ENCODE data around the gene RHBDD1. TPM values are rescaled to one million over a fixed set of nuclear protein-coding genes. Genes with fewer than 3 reads are reported as not detected.

Gene RHBDD1
- total and polyA plus RNA-seq, 9 donors: 11.5 to 95.8 (median 49.5) TPM

GRCh38 chr2:227033471-227034148 is 197.8 kb downstream of the RHBDD1 start:
- WGBS, 3 donors: 63 to 72% (median 69%) methylated on average over 16 of the region's 16 CpGs
- intact Hi-C loops (cut with DNase I): no loop called here

DNA sequence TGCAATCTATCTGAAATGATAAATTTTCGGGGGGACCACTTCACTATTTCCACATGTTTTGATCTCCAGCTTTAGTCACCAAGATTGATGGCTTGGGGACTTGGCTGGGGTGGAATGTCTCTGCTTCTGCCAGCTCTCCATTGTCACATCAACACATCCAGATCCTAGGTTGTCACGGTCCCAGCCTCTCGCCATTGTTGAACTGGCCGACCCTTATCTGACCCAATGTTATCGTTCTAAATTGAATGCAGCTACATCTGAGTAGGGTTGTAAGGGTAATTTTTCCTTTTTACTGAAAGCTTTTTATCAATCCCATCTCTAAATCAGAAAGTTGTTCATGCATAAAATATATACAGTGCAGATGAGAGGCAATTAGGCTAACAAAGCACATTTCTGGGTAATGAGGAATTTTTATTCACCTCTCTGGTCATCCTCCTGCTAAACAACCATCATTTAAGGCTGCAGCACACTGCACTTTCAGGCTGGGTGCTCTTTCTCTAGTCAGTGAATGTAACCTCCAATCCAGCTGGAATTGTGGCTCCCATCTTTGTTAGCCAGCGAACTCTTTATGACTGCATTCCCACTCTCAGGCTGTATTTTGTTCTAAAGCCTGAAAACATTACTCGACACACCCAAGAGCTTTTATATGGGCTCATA is 200.0 kb downstream of the RHBDD1 start:
- H3K27me3 ChIP-seq: no peaks in the 10 kb centered on the region
- H3K9me3 ChIP-seq: no peaks in the 10 kb centered on the region
- no peak overlapping the region for H3K4me3 ChIP-seq
- DNase-seq: no peak
- 68 to 81% (median 81%) methylated on average over 7 of the region's 7 CpGs for WGBS, 3 donors
- TF ChIP-seq POLR2A (IDR thresholded peaks at IDR 0.05) (no peak), EP300 (IDR thresholded peaks at IDR 0.05) (no peak)
- TF ChIP-seq, protein P1, sequence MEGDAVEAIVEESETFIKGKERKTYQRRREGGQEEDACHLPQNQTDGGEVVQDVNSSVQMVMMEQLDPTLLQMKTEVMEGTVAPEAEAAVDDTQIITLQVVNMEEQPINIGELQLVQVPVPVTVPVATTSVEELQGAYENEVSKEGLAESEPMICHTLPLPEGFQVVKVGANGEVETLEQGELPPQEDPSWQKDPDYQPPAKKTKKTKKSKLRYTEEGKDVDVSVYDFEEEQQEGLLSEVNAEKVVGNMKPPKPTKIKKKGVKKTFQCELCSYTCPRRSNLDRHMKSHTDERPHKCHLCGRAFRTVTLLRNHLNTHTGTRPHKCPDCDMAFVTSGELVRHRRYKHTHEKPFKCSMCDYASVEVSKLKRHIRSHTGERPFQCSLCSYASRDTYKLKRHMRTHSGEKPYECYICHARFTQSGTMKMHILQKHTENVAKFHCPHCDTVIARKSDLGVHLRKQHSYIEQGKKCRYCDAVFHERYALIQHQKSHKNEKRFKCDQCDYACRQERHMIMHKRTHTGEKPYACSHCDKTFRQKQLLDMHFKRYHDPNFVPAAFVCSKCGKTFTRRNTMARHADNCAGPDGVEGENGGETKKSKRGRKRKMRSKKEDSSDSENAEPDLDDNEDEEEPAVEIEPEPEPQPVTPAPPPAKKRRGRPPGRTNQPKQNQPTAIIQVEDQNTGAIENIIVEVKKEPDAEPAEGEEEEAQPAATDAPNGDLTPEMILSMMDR (IDR thresholded peaks at IDR 0.05): no peak
- no peaks in the 10 kb centered on the region for H3K4me1 ChIP-seq (ENCODE audit: insufficient read depth)
- intact Hi-C loops (cut with DNase I): no loop called here
- no peak overlapping the region for H3K27ac ChIP-seq
- no peaks in the 10 kb centered on the region for H3K36me3 ChIP-seq

More at GRCh38 chr2:227033471-227034148, 197.8 kb downstream of the RHBDD1 start:
- TF ChIP-seq POLR2A (IDR thresholded peaks at IDR 0.05): no peak
- TF ChIP-seq, protein P1 (IDR thresholded peaks at IDR 0.05): no peak
- TF ChIP-seq EP300 (IDR thresholded peaks at IDR 0.05): no peak
- Histone ChIP-seq H3K36me3 (no peaks in the 10 kb centered on the region), H3K27me3 (no peaks in the 10 kb centered on the region), H3K4me1 (ENCODE audit: insufficient read depth) (no peaks in the 10 kb centered on the region), H3K27ac (no peak overlapping the region), H3K4me3 (no peak overlapping the region), H3K9me3 (no peaks in the 10 kb centered on the region)
- DNase-seq: no peak

DNA sequence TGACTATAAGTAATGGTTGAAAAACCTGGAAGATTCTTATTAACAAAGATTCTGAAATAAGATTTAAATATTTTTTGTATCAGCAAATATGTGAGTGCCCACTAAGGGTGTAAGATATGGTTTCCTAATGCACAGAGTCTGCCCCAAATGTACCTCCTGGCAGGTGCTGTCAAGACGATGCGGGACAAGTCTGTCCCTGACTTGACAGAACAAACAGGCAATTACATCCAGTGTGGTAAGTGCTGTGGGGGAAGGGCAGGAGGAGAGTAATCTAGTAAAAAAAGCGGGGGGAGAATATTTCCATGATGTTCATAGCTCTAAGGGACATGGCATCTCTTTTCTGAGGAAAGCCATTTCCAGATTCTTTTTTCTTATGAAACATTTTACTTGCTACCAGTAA is 200.7 kb downstream of the RHBDD1 start:
- no peaks in the 10 kb centered on the region for H3K9me3 ChIP-seq
- no peaks in the 10 kb centered on the region for H3K4me1 ChIP-seq (ENCODE audit: insufficient read depth)
- H3K27ac ChIP-seq: no peak overlapping the region
- no peak overlapping the region for H3K4me3 ChIP-seq
- H3K36me3 ChIP-seq: no peaks in the 10 kb centered on the region
- no peak for DNase-seq
- intact Hi-C loops (cut with DNase I): no loop called here
- no peak for TF ChIP-seq EP300 (IDR thresholded peaks at IDR 0.05)
- TF ChIP-seq, protein P1 (IDR thresholded peaks at IDR 0.05): no peak
- H3K27me3 ChIP-seq: no peaks in the 10 kb centered on the region
- WGBS, 3 donors: 89 to 97% (median 89%) methylated on average over 3 of the region's 3 CpGs

DNA sequence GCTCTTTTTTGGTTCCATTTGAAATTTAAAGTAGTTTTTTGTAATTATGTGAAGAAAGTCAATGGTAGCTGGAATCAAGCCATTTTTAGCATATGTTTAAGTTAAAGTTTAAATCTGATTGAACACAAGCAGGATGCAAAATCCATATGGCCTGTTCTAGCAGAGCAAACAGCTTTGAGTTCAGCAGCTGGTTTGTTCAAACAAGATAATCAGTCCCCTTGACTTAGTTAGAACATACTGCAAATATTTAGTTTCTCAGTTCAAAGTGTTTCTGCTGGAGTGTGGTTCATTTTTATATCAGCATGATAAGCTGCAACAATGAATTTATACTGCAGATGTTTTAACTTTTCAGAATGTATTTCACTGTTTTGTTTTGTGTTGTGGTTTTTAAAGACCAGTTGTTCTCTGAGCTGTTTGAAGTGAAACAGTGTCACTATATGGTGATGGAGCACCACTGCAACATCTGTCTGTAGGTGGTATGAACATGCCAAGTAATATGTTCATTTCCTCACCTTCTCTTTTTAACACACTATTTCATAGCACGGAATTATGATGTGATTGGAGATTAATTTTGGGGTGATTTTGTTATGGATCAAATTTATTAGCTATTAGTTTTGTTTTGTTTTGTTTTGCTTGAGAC is 202.8 kb downstream of the RHBDD1 start:
- no peak for DNase-seq
- Histone ChIP-seq H3K36me3 (no peaks in the 10 kb centered on the region), H3K27me3 (no peaks in the 10 kb centered on the region), H3K4me3 (no peak overlapping the region), H3K9me3 (no peaks in the 10 kb centered on the region), H3K4me1 (ENCODE audit: insufficient read depth) (no peaks in the 10 kb centered on the region), H3K27ac (no peak overlapping the region)
- WGBS, 3 donors: 27 to 46% (median 27%) methylated on average over 1 of the region's 1 CpG
- TF ChIP-seq, protein P1 (IDR thresholded peaks at IDR 0.05): no peak
- TF ChIP-seq EP300 (IDR thresholded peaks at IDR 0.05) (no peak), POLR2A (IDR thresholded peaks at IDR 0.05) (no peak)
- intact Hi-C loops (cut with DNase I): no loop called here
